IMR-90 (cell line): ENCODE results near the gene RPS6KL1. TPM values are rescaled to one million over a fixed set of nuclear protein-coding genes. Genes with fewer than 3 reads are reported as not detected.
A peak's percentile ranks its signal among the peaks of the same experiment; 100 is the strongest.

ENCODE experiments used
- ATAC-seq: fragments of 200-7000 bp; cut with Tn5 transposase; 2 replicates; pipeline ENCODE4 v1.9.1; 2020; ENCODE audit warnings: low read depth, mild to moderate bottlenecking, moderate library complexity
- BruUV-seq: library from RNA; stranded (reverse); fragments of 400-500 nt; replicated peaks from 2 replicates; lab custom pipeline; 2021; lab: Mats Ljungman, UMichigan
- CTCF ChIA-PET: fragments of 300-600 bp; formaldehyde crosslinking; extraction: SDS; loops from one replicate; lab custom pipeline; 2021; ENCODE audit warnings: antibody characterized with exemption; lab: Yijun Ruan, JAX
- POLR2A ChIA-PET: fragments of 300-600 bp; sonication (Branson Sonifier 250); formaldehyde crosslinking; loops from one replicate; lab custom pipeline; 2022; ENCODE audit warnings: antibody characterized with exemption; ENCODE audit not compliant: unreplicated experiment; lab: Charles Lee
- DNase-seq: peaks from one replicate; pipeline ENCODE4 v3.0.0; 2013
- H2AFZ ChIP-seq: replicated peaks from 2 replicates; pipeline ENCODE3; 2013; ENCODE audit warnings: low read length, mild to moderate bottlenecking; ENCODE audit not compliant: poor library complexity
- H2AK5ac ChIP-seq: 2 replicates; pipeline ENCODE4 v1.6.1; 2013; ENCODE audit warnings: low read depth, low read length, inconsistent platforms
- H2AK9ac ChIP-seq: replicated peaks from 2 replicates; pipeline ENCODE3; 2013; ENCODE audit warnings: mild to moderate bottlenecking, low read depth, low read length, moderate library complexity; ENCODE audit not compliant: poor library complexity
- H2BK120ac ChIP-seq: 2 replicates; pipeline ENCODE4 v1.6.1; 2013; ENCODE audit warnings: low read depth, low read length, inconsistent platforms
- H2BK15ac ChIP-seq: 3 replicates; pipeline ENCODE4 v1.6.1; 2013; ENCODE audit warnings: low read depth, low read length, inconsistent platforms
- H2BK20ac ChIP-seq: 2 replicates; pipeline ENCODE4 v1.6.1; 2013; ENCODE audit warnings: low read depth, mild to moderate bottlenecking, inconsistent platforms, low read length, moderate library complexity
- H2BK5ac ChIP-seq: 2 replicates; pipeline ENCODE4 v1.6.1; 2013; ENCODE audit warnings: mild to moderate bottlenecking, low read depth, low read length, inconsistent platforms; ENCODE audit not compliant: poor library complexity, severe bottlenecking
- H3K14ac ChIP-seq: replicated peaks from 2 replicates; pipeline ENCODE4 v1.6.1; 2013; ENCODE audit warnings: low read depth, low read length, inconsistent platforms
- H3K18ac ChIP-seq: 2 replicates; pipeline ENCODE4 v1.6.1; 2013; ENCODE audit warnings: low read depth, low read length, control low read depth
- H3K23ac ChIP-seq: 2 replicates; pipeline ENCODE4 v1.6.1; 2013; ENCODE audit warnings: low read depth, low read length, inconsistent platforms
- H3K27ac ChIP-seq: 2 replicates; pipeline ENCODE4 v1.5.1; 2013; ENCODE audit warnings: mild to moderate bottlenecking, control low read depth, low read length; ENCODE audit not compliant: insufficient read depth
- H3K27me3 ChIP-seq: 2 replicates; pipeline ENCODE4 v1.6.1; 2013; ENCODE audit warnings: low read length; ENCODE audit not compliant: control insufficient read depth, insufficient read depth
- H3K36me3 ChIP-seq: 2 replicates; pipeline ENCODE4 v1.6.1; 2013; ENCODE audit warnings: low read length, mixed read lengths; ENCODE audit not compliant: control insufficient read depth, insufficient read depth
- H3K4ac ChIP-seq: 2 replicates; pipeline ENCODE4 v1.6.1; 2013; ENCODE audit warnings: low read depth, low read length, inconsistent platforms
- H3K4me1 ChIP-seq: 2 replicates; pipeline ENCODE4 v1.6.1; 2013; ENCODE audit warnings: low read length, mixed read lengths; ENCODE audit not compliant: control insufficient read depth, insufficient read depth
- H3K4me2 ChIP-seq: 2 replicates; pipeline ENCODE4 v1.6.1; 2013; ENCODE audit warnings: low read depth, mild to moderate bottlenecking, control low read depth, low read length, moderate library complexity
- H3K4me3 ChIP-seq: 2 replicates; pipeline ENCODE4 v1.5.1; 2013; ENCODE audit warnings: low read depth, mild to moderate bottlenecking, control low read depth, low read length, moderate library complexity; ENCODE audit not compliant: insufficient read depth
- H3K56ac ChIP-seq: 2 replicates; pipeline ENCODE4 v1.6.1; 2013; ENCODE audit warnings: low read length, inconsistent platforms; ENCODE audit not compliant: insufficient read depth; ENCODE audit errors: extremely low read depth
- H3K79me1 ChIP-seq, 2 experiments: 2 replicates each; pipeline ENCODE4 v1.6.1; 2013; ENCODE audit warnings: low read length in 2 of 2, inconsistent platforms in 1 of 2, low read depth in 1 of 2
- H3K9ac ChIP-seq: 2 replicates; pipeline ENCODE4 v1.6.1; 2013; ENCODE audit warnings: low read depth, low read length, control low read depth
- H3K9me1 ChIP-seq: 2 replicates; pipeline ENCODE4 v1.6.1; 2013; ENCODE audit warnings: low read length, inconsistent platforms; ENCODE audit not compliant: insufficient read depth
- H3K9me3 ChIP-seq: 2 replicates; pipeline ENCODE4 v1.6.1; 2013; ENCODE audit warnings: low read length; ENCODE audit not compliant: control insufficient read depth, insufficient read depth
- H4K20me1 ChIP-seq: 2 replicates; pipeline ENCODE4 v1.6.1; 2013; ENCODE audit warnings: low read length, inconsistent platforms; ENCODE audit not compliant: insufficient read depth
- H4K5ac ChIP-seq: 2 replicates; pipeline ENCODE4 v1.6.1; 2013; ENCODE audit warnings: mild to moderate bottlenecking, low read depth, low read length, control low read depth
- H4K8ac ChIP-seq, 2 experiments: 2 replicates each; pipeline ENCODE4 v1.6.1; 2013; ENCODE audit warnings: low read depth in 2 of 2, low read length in 2 of 2, control low read depth in 1 of 2, inconsistent platforms in 1 of 2
- H4K91ac ChIP-seq: 2 replicates; pipeline ENCODE4 v1.6.1; 2013; ENCODE audit warnings: low read depth, low read length, inconsistent platforms; ENCODE audit not compliant: insufficient read depth
- CEBPB ChIP-seq: IDR thresholded peaks from 2 replicates; pipeline ENCODE4 v1.6.1; 2012; ENCODE audit warnings: low read depth, low read length, improper control_type of control experiment
- MAFK ChIP-seq: IDR thresholded peaks from 2 replicates; pipeline ENCODE4 v1.6.1; 2012; ENCODE audit warnings: low read depth, low read length, improper control_type of control experiment
- NFE2L2 ChIP-seq: fragments of 150-350 bp; IDR thresholded peaks from 2 replicates; pipeline ENCODE4 v1.6.1; 2016; ENCODE audit warnings: low read depth, mild to moderate bottlenecking, low read length
- SMC3 ChIP-seq: fragments of 150-350 bp; IDR thresholded peaks from 2 replicates; pipeline ENCODE4 v1.6.1; 2016; ENCODE audit warnings: low read depth, mild to moderate bottlenecking, antibody characterized with exemption, low read length, moderate library complexity
- WGBS, 2 experiments: methylation state at CpG; one replicate each; pipeline versions ENCODE4 v1.1.5 to v1.1.7; 2013; ENCODE audit warnings: missing lambda C conversion rate in 2 of 2; ENCODE audit not compliant: insufficient read length in 1 of 2; ENCODE audit errors: extremely low coverage in 2 of 2; 5-methylcytosine and 5-hydroxymethylcytosine counted together
- dilution Hi-C: fragments of 300-500 bp; cut with HindIII; formaldehyde crosslinking; loops from one replicate; pipeline ENCODE4 v1.14.3; 2018; ENCODE audit warnings: low sequenced_read_pairs; ENCODE audit not compliant: unreplicated experiment
- in situ Hi-C: fragments of 300-500 bp; cut with MboI; formaldehyde crosslinking; loops from 3 replicates; pipeline ENCODE4 v1.14.3; 2019; ENCODE audit warnings: low sequenced_read_pairs, inconsistent platforms, mixed read lengths
- intact Hi-C: fragments of 100-400 bp; cut with micrococcal nuclease; formaldehyde crosslinking; loops from 2 replicates; pipeline ENCODE4 v1.10.0; 2022
- polyA plus RNA-seq, 3 experiments: library from polyadenylated mRNA; depleted of rRNA; stranded (reverse); fragments of >200 nt; gene quantifications; 2 replicates each; pipeline ENCODE4 v1.2.3, GENCODE V29; 2012; ENCODE audit warnings: low replicate concordance in 1 of 3
- total RNA-seq: library from RNA; depleted of rRNA; stranded (reverse); fragments of >200 nt; gene quantifications from 2 replicates; pipeline ENCODE4 v1.2.3, GENCODE V29; 2012
- TF ChIP-seq, protein P1 (sequence below): fragments of 150-350 bp; IDR thresholded peaks from 2 replicates; pipeline ENCODE4 v1.6.1; 2017; ENCODE audit warnings: mild to moderate bottlenecking, antibody characterized with exemption, low read length, low read depth

RPS6KL1 gene
- total and polyA plus RNA-seq, 2 of the 4 experiments (the other 2 are of a cell fraction), result 0.72 to 1.7 TPM

DNA sequence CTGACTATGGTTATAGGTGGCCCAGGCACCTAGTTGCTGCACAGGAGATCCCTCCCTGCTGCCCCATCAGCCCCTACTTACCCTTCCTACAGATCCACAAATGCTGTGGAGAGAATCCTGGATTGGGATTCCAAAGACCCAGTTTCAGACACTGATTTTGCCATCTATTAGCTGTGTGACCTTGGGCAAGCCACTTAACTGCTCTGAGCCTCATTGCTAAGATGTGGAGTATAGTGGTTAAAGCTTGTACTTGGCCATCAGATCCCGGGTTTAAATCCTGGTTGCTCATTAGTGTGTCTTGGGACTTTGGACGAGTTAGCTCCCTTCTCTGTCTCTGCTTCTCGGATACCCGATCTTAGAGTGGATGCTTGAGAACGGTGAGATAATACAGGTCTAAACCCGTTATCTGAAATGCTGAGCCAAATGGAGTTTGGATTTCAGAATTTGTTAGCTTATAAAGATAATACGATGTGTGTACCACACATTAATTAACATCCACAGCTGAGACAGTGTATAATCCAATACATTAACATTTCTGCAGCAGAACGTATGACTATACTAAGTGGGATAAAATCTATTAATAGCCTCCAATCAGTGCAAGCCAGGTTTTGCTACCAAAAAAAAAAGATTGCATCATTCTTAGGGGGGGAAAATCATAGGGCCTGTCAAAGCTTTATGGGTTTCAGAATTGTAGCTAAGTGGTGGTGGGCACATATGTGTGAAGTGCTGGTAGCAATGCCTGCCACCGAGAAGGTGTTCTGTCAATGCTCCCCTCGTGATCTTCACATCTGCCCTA, 63.1 kb downstream of the RPS6KL1 start:
- in situ Hi-C loops (loop anchor here (5.0 kb wide), 1 partner anchor 42 kb away; no protein-coding TSS in a partner anchor), dilution Hi-C loops (no loop called here), intact Hi-C loops (loop anchor here (2.0 kb wide), 1 partner anchor 229 kb away; no protein-coding TSS in a partner anchor)
- Histone ChIP-seq H4K8ac (peak overlapping the region in 1 of 2 experiments; percentile 14; a peak in 1 of 4 replicates), H3K27ac (no peak overlapping the region), H3K4me3 (no peak overlapping the region), H3K27me3 (no peaks in the 10 kb centered on the region), H3K14ac (no peak overlapping the region), H3K9me3 (no peaks in the 10 kb centered on the region), H3K79me1 (no peaks in the 10 kb centered on the region), H4K5ac (peak overlapping the region; percentile 50; the same call in 1 of the 2 replicates), H2AK5ac (no peak overlapping the region), H2BK15ac (no peak overlapping the region), H2BK20ac (no peak overlapping the region), H3K56ac (no peak overlapping the region), H3K4me1 (peaks cover 5% of the 10 kb centered on the region; the same call in 1 of the 2 replicates), H2AFZ (no peak overlapping the region), H3K9ac (peak overlapping the region; percentile 40; the same call in 1 of the 2 replicates), H3K36me3 (no peaks in the 10 kb centered on the region), H2AK9ac (no peak overlapping the region), H3K4me2 (no peak overlapping the region), H3K9me1 (no peaks in the 10 kb centered on the region), H3K4ac (peak overlapping the region; percentile 26; the same call in 1 of the 2 replicates), H3K23ac (no peak overlapping the region), H4K20me1 (no peaks in the 10 kb centered on the region), H4K91ac (no peak overlapping the region), H2BK5ac (no peak overlapping the region), H2BK120ac (0 out of 2 replicates have a peak overlapping the region, but pooled peaks have one; percentile 52), H3K18ac (0 out of 2 replicates have a peak overlapping the region, but pooled peaks have one; percentile 37)
- no peak for DNase-seq
- CTCF ChIA-PET, result interaction anchor here (0.5 to 3.9 kb wide), 8 partner anchors 8 to 229 kb away, joined by 3 to 46 read pairs (median 4); partner anchors contain the start of gene DLST
- 40% methylated on average over 1 of the region's 10 CpGs; no CpG with 5 or more reads in 1 of the 2 experiments for WGBS, 2 experiments
- POLR2A ChIA-PET, result interaction anchor here (1.3 kb wide), 1 partner anchor 45 kb away, joined by 3 read pairs; no protein-coding TSS in a partner anchor
- no peak for TF ChIP-seq SMC3
- TF ChIP-seq MAFK, result no peak
- TF ChIP-seq, protein P1, sequence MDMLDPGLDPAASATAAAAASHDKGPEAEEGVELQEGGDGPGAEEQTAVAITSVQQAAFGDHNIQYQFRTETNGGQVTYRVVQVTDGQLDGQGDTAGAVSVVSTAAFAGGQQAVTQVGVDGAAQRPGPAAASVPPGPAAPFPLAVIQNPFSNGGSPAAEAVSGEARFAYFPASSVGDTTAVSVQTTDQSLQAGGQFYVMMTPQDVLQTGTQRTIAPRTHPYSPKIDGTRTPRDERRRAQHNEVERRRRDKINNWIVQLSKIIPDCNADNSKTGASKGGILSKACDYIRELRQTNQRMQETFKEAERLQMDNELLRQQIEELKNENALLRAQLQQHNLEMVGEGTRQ, result no peak
- no peak for TF ChIP-seq NFE2L2
- TF ChIP-seq CEBPB, result peak; percentile 83
- no peak for ATAC-seq
- no TSS peak for BruUV-seq
